ENCODE results near the gene SKIL.

Gene SKIL

GRCh38 chr3:170438836-170439235 lies 81.3 kb downstream of the SKIL start:
- no peak for DNase-seq

- no peak for DNase-seq
Measured at GRCh38 chr3:170440344-170440743, 82.8 kb downstream of the SKIL start.

- no peak for DNase-seq
Measured at GRCh38 chr3:170441412-170441811, 83.9 kb downstream of the SKIL start.

- DNase-seq, result no peak
Measured at GRCh38 chr3:170442947-170443346, 85.4 kb downstream of the SKIL start.

- no peak for DNase-seq
Measured at GRCh38 chr3:170443457-170443856, 85.9 kb downstream of the SKIL start.

All from activated naive CD4-positive, alpha-beta T cell (primary cell).